Activated T-helper 1 cell treated with anti-CD3 and anti-CD28 coated beads, Interleukin-12 subunit alpha, Interleukin-12 subunit beta, Interleukin-2, Interleukin-4 antibody, amounts not matched to agents 30 ng/mL and 10 ng/mL and 1 ng/mL, durations not matched to agents 14 hours and 24 hours and 36 hours (primary cell): ENCODE measurements around the gene PPP1R16B. TPM values are rescaled to one million over a fixed set of nuclear protein-coding genes. Genes with fewer than 3 reads are reported as not detected.
"Not testable (repeated sequence)": the region's sequence is repeated elsewhere in the genome, so short reads cannot be mapped to it uniquely, and the experiment has no call there.

Experiments
- DNase-seq: peaks from one replicate; pipeline ENCODE4 v3.0.0; 2021; ENCODE audit warnings: low spot score
- H3K27ac Mint-ChIP-seq: one replicate; pipeline ENCODE4 v1.8.0; 2021; ENCODE audit warnings: mild to moderate bottlenecking, mixed read lengths
- H3K27me3 Mint-ChIP-seq: one replicate; pipeline ENCODE4 v1.8.0; 2022; ENCODE audit warnings: mild to moderate bottlenecking, moderate library complexity, mixed read lengths; ENCODE audit not compliant: insufficient read depth
- H3K36me3 Mint-ChIP-seq: one replicate; pipeline ENCODE4 v1.8.0; 2021; ENCODE audit warnings: low read depth, mixed read lengths
- H3K4me1 Mint-ChIP-seq: one replicate; pipeline ENCODE4 v1.8.0; 2021; ENCODE audit warnings: low read depth, mixed read lengths
- H3K4me3 Mint-ChIP-seq: one replicate; pipeline ENCODE4 v1.8.0; 2021; ENCODE audit warnings: mild to moderate bottlenecking, moderate library complexity, mixed read lengths
- H3K9me3 Mint-ChIP-seq: one replicate; pipeline ENCODE4 v1.8.0; 2021; ENCODE audit warnings: mixed read lengths
- intact Hi-C: fragments of 100-400 bp; cut with micrococcal nuclease; formaldehyde crosslinking; loops from one replicate; pipeline ENCODE4 v1.15.1; 2024
- total RNA-seq: library from RNA; stranded (reverse); gene quantifications from 2 replicates; pipeline ENCODE4 v1.2.3, GENCODE V29; 2022

The PPP1R16B gene
- total RNA-seq, 1 donor from 2014 or later = 143 TPM

GRCh38 chr20:38774167-38774566 lies 31.3 kb upstream of the PPP1R16B start:
- peaks cover 36% of the 10 kb centered on the region for H3K36me3 Mint-ChIP-seq
- H3K27me3 Mint-ChIP-seq = no peaks in the 10 kb centered on the region
- H3K4me3 Mint-ChIP-seq = no peak overlapping the region
- peaks cover 17% of the 10 kb centered on the region for H3K4me1 Mint-ChIP-seq
- DNase-seq = no peak
- no peak overlapping the region for H3K27ac Mint-ChIP-seq
- H3K9me3 Mint-ChIP-seq = peaks cover 9% of the 10 kb centered on the region
- intact Hi-C loops = no loop called here

GRCh38 chr20:38776363-38776762 lies 29.1 kb upstream of the PPP1R16B start:
- Mint-ChIP-seq H3K36me3 (peaks cover 26% of the 10 kb centered on the region), H3K27me3 (no peaks in the 10 kb centered on the region), H3K9me3 (peaks cover 9% of the 10 kb centered on the region), H3K27ac (no peak overlapping the region), H3K4me1 (peaks cover 26% of the 10 kb centered on the region), H3K4me3 (no peak overlapping the region)
- no peak for DNase-seq
- intact Hi-C loops = no loop called here

GRCh38 chr20:38779247-38780097 lies 26.0 kb upstream of the PPP1R16B start:
- intact Hi-C loops = no loop called here
- Mint-ChIP-seq H3K36me3 (peaks cover 7% of the 10 kb centered on the region), H3K4me3 (no peak overlapping the region), H3K4me1 (peaks cover 26% of the 10 kb centered on the region), H3K27me3 (peaks cover 2% of the 10 kb centered on the region), H3K27ac (no peak overlapping the region), H3K9me3 (no peaks in the 10 kb centered on the region)
- no peak for DNase-seq

GRCh38 chr20:38782275-38782674 lies 23.2 kb upstream of the PPP1R16B start:
- no peak overlapping the region for H3K4me3 Mint-ChIP-seq
- H3K27ac Mint-ChIP-seq = no peak overlapping the region
- H3K27me3 Mint-ChIP-seq = peaks cover 2% of the 10 kb centered on the region
- peaks cover 9% of the 10 kb centered on the region for H3K4me1 Mint-ChIP-seq
- intact Hi-C loops = no loop called here
- H3K9me3 Mint-ChIP-seq = no peaks in the 10 kb centered on the region
- no peak for DNase-seq
- peaks cover 3% of the 10 kb centered on the region for H3K36me3 Mint-ChIP-seq

GRCh38 chr20:38787870-38788269 lies 17.6 kb upstream of the PPP1R16B start:
- peaks cover 7% of the 10 kb centered on the region for H3K4me1 Mint-ChIP-seq
- intact Hi-C loops = no loop called here
- no peak overlapping the region for H3K4me3 Mint-ChIP-seq
- H3K36me3 Mint-ChIP-seq = peaks cover 3% of the 10 kb centered on the region
- H3K27me3 Mint-ChIP-seq = no peaks in the 10 kb centered on the region
- H3K27ac Mint-ChIP-seq = no peak overlapping the region
- DNase-seq = no peak
- H3K9me3 Mint-ChIP-seq = no peaks in the 10 kb centered on the region

- no peak overlapping the region for H3K4me3 Mint-ChIP-seq
- H3K27ac Mint-ChIP-seq = no peak overlapping the region
- H3K27me3 Mint-ChIP-seq = no peaks in the 10 kb centered on the region
- peaks cover 7% of the 10 kb centered on the region for H3K4me1 Mint-ChIP-seq
- intact Hi-C loops = loop anchor here (1.0 to 2.0 kb wide), 2 partner anchors 104 to 143 kb away; no protein-coding TSS in a partner anchor
- DNase-seq = no peak
- H3K36me3 Mint-ChIP-seq = peaks cover 3% of the 10 kb centered on the region
- H3K9me3 Mint-ChIP-seq = no peaks in the 10 kb centered on the region
Measured at GRCh38 chr20:38789503-38790199, 15.8 kb upstream of the PPP1R16B start.

- intact Hi-C loops = loop anchor here (1.0 to 2.0 kb wide), 2 partner anchors 103 to 144 kb away; no protein-coding TSS in a partner anchor
- Mint-ChIP-seq H3K27ac (no peak overlapping the region), H3K27me3 (no peaks in the 10 kb centered on the region), H3K4me1 (peaks cover 7% of the 10 kb centered on the region), H3K9me3 (no peaks in the 10 kb centered on the region), H3K4me3 (no peak overlapping the region), H3K36me3 (peaks cover 3% of the 10 kb centered on the region)
- peak; percentile 25 for DNase-seq
Measured at GRCh38 chr20:38790200-38791053, 15.1 kb upstream of the PPP1R16B start.

GRCh38 chr20:38791291-38791690 lies 14.2 kb upstream of the PPP1R16B start:
- Mint-ChIP-seq H3K36me3 (peaks cover under 1% of the 10 kb centered on the region), H3K4me1 (peaks cover 7% of the 10 kb centered on the region), H3K27ac (no peak overlapping the region), H3K27me3 (no peaks in the 10 kb centered on the region), H3K9me3 (no peaks in the 10 kb centered on the region), H3K4me3 (no peak overlapping the region)
- DNase-seq = no peak
- intact Hi-C loops = loop anchor here (2.0 kb wide), 1 partner anchor 144 kb away; no protein-coding TSS in a partner anchor

- Mint-ChIP-seq H3K27ac (no peak overlapping the region), H3K36me3 (no peaks in the 10 kb centered on the region), H3K27me3 (no peaks in the 10 kb centered on the region), H3K9me3 (no peaks in the 10 kb centered on the region), H3K4me3 (no peak overlapping the region), H3K4me1 (peaks cover 11% of the 10 kb centered on the region)
- DNase-seq = no peak
- intact Hi-C loops = loop anchor here (2.0 kb wide), 1 partner anchor 145 kb away; no protein-coding TSS in a partner anchor
Measured at GRCh38 chr20:38791940-38792339, 13.6 kb upstream of the PPP1R16B start.

- H3K27me3 Mint-ChIP-seq, H3K27ac Mint-ChIP-seq, H3K36me3 Mint-ChIP-seq, DNase-seq, intact Hi-C loops, H3K4me3 Mint-ChIP-seq: not testable (repeated sequence)
- Mint-ChIP-seq H3K9me3 (peaks cover 13% of the 10 kb centered on the region), H3K4me1 (peaks cover 24% of the 10 kb centered on the region)
Measured at GRCh38 chr20:38794057-38794456, 11.4 kb upstream of the PPP1R16B start.

GRCh38 chr20:38798266-38798665 lies 7.2 kb upstream of the PPP1R16B start:
- no peaks in the 10 kb centered on the region for H3K27me3 Mint-ChIP-seq
- H3K4me3 Mint-ChIP-seq = no peak overlapping the region
- H3K9me3 Mint-ChIP-seq = peaks cover 15% of the 10 kb centered on the region

GRCh38 chr20:38799203-38799602 lies 6.3 kb upstream of the PPP1R16B start:
- Mint-ChIP-seq H3K27me3 (no peaks in the 10 kb centered on the region), H3K9me3 (peaks cover 15% of the 10 kb centered on the region), H3K36me3 (peaks cover 7% of the 10 kb centered on the region), H3K27ac (peak overlapping the region; percentile 52), H3K4me3 (peak overlapping the region; percentile 72), H3K4me1 (peaks cover 46% of the 10 kb centered on the region)
- intact Hi-C loops = no loop called here
- no peak for DNase-seq

More at GRCh38 chr20:38798266-38798665, 7.2 kb upstream of the PPP1R16B start:
- Mint-ChIP-seq H3K27ac (peak overlapping the region; percentile 21), H3K4me1 (peaks cover 37% of the 10 kb centered on the region), H3K36me3 (peaks cover 7% of the 10 kb centered on the region)
- intact Hi-C loops = no loop called here
- no peak for DNase-seq
